ENCODE data around the gene SORT1. TPM values are rescaled to one million over a fixed set of nuclear protein-coding genes. Genes with fewer than 3 reads are reported as not detected.

Gene SORT1
- total RNA-seq, 1 donor from 2014 or later = 40.6 TPM

- Mint-ChIP-seq H3K4me3 (no peak overlapping the region), H3K36me3 (peaks cover 35% of the 10 kb centered on the region)
- TF ChIP-seq CTCF (IDR thresholded peaks at IDR 0.05; ENCODE audit: unreplicated experiment) = no peak
Observed at GRCh38 chr1:109327285-109327684, 70.4 kb downstream of the SORT1 start.

GRCh38 chr1:109322974-109323373 is 74.7 kb downstream of the SORT1 start:
- Mint-ChIP-seq H3K36me3 (peaks cover 22% of the 10 kb centered on the region), H3K27me3 (ENCODE audit: low read depth) (no peaks in the 10 kb centered on the region), H3K9me3 (no peaks in the 10 kb centered on the region), H3K4me3 (no peak overlapping the region), H3K4me1 (no peaks in the 10 kb centered on the region), H3K27ac (no peak overlapping the region)
- no peak for DNase-seq (ENCODE audit: low spot score in 2 of 2, unreplicated experiment in 2 of 2)
- no peak for TF ChIP-seq CTCF (IDR thresholded peaks at IDR 0.05; ENCODE audit: unreplicated experiment)

More at GRCh38 chr1:109327285-109327684, 70.4 kb downstream of the SORT1 start:
- H3K9me3 Mint-ChIP-seq = peaks cover 19% of the 10 kb centered on the region
- no peaks in the 10 kb centered on the region for H3K4me1 Mint-ChIP-seq
- no peak overlapping the region for H3K27ac Mint-ChIP-seq
- no peaks in the 10 kb centered on the region for H3K27me3 Mint-ChIP-seq (ENCODE audit: low read depth)
- no peak for DNase-seq (ENCODE audit: low spot score in 2 of 2, unreplicated experiment in 2 of 2)

GRCh38 chr1:109319114-109319513 is 78.6 kb downstream of the SORT1 start:
- Mint-ChIP-seq H3K27me3 (ENCODE audit: low read depth) (no peaks in the 10 kb centered on the region), H3K4me1 (peaks cover 2% of the 10 kb centered on the region), H3K27ac (no peak overlapping the region), H3K9me3 (no peaks in the 10 kb centered on the region), H3K4me3 (no peak overlapping the region), H3K36me3 (peaks cover 26% of the 10 kb centered on the region)
- DNase-seq (ENCODE audit: low spot score in 2 of 2, unreplicated experiment in 2 of 2) = no peak
- no peak for TF ChIP-seq CTCF (IDR thresholded peaks at IDR 0.05; ENCODE audit: unreplicated experiment)

GRCh38 chr1:109316506-109316905 is 81.2 kb downstream of the SORT1 start:
- H3K27me3 Mint-ChIP-seq (ENCODE audit: low read depth) = no peaks in the 10 kb centered on the region
- H3K36me3 Mint-ChIP-seq = peaks cover 34% of the 10 kb centered on the region
- TF ChIP-seq CTCF (IDR thresholded peaks at IDR 0.05; ENCODE audit: unreplicated experiment) = no peak
- no peak for DNase-seq (ENCODE audit: low spot score in 2 of 2, unreplicated experiment in 2 of 2)
- no peak overlapping the region for H3K4me3 Mint-ChIP-seq
- peak overlapping the region; percentile 57 for H3K27ac Mint-ChIP-seq
- H3K4me1 Mint-ChIP-seq = peaks cover 2% of the 10 kb centered on the region
- H3K9me3 Mint-ChIP-seq = no peaks in the 10 kb centered on the region

GRCh38 chr1:109315288-109315687 is 82.4 kb downstream of the SORT1 start:
- H3K36me3 Mint-ChIP-seq = peaks cover 30% of the 10 kb centered on the region
- H3K27ac Mint-ChIP-seq = no peak overlapping the region
- no peak overlapping the region for H3K4me3 Mint-ChIP-seq
- peaks cover 2% of the 10 kb centered on the region for H3K4me1 Mint-ChIP-seq
- DNase-seq (ENCODE audit: low spot score in 2 of 2, unreplicated experiment in 2 of 2) = no peak
- no peak for TF ChIP-seq CTCF (IDR thresholded peaks at IDR 0.05; ENCODE audit: unreplicated experiment)
- H3K9me3 Mint-ChIP-seq = no peaks in the 10 kb centered on the region
- H3K27me3 Mint-ChIP-seq (ENCODE audit: low read depth) = no peaks in the 10 kb centered on the region

- H3K4me1 Mint-ChIP-seq = peaks cover 3% of the 10 kb centered on the region
- TF ChIP-seq CTCF (IDR thresholded peaks at IDR 0.05; ENCODE audit: unreplicated experiment) = no peak
- peaks cover 25% of the 10 kb centered on the region for H3K36me3 Mint-ChIP-seq
- no peak overlapping the region for H3K27ac Mint-ChIP-seq
- H3K27me3 Mint-ChIP-seq (ENCODE audit: low read depth) = no peaks in the 10 kb centered on the region
- no peak for DNase-seq (ENCODE audit: low spot score in 2 of 2, unreplicated experiment in 2 of 2)
- H3K9me3 Mint-ChIP-seq = no peaks in the 10 kb centered on the region
- no peak overlapping the region for H3K4me3 Mint-ChIP-seq
Observed at GRCh38 chr1:109314795-109315194, 82.9 kb downstream of the SORT1 start.
